Transverse colon (tissue), 4 donors: Measurements from ENCODE around the gene PHACTR3. TPM values are rescaled to one million over a fixed set of nuclear protein-coding genes. Genes with fewer than 3 reads are reported as not detected.

Experiments used
- DNase-seq: peaks from one replicate; pipeline ENCODE4 v3.0.0-alpha.2; 2019
- H3K27ac ChIP-seq, 4 donors: fragments of 200-600 bp; sonication (generic); 2 replicates each; pipeline ENCODE4 v1.5.1; 2016 to 2018; ENCODE audit warnings: inconsistent platforms in 4 of 4
- H3K27me3 ChIP-seq: fragments of 200-600 bp; sonication (generic); 2 replicates; pipeline ENCODE4 v1.5.1; 2017; ENCODE audit warnings: inconsistent platforms
- H3K36me3 ChIP-seq, 4 donors: fragments of 200-600 bp; sonication (generic); 2 replicates each; pipeline ENCODE4 v1.5.1; 2017 to 2019; ENCODE audit warnings: inconsistent platforms in 4 of 4
- H3K4me1 ChIP-seq, 4 donors: fragments of 200-600 bp; sonication (generic); 2 replicates each; pipeline ENCODE4 v1.5.1; 2017 to 2020; ENCODE audit warnings: inconsistent platforms in 4 of 4
- H3K4me3 ChIP-seq, 4 donors: fragments of 200-600 bp; sonication (generic); 1 replicate in 1 of 4; 2 replicates in 3 of 4; pipeline versions ENCODE4 v1.5.1 to v1.6.1; 2017 to 2019; ENCODE audit warnings: inconsistent platforms in 4 of 4
- H3K9me3 ChIP-seq, 2 donors: fragments of 200-600 bp; sonication (generic); 2 replicates each; pipeline ENCODE4 v1.5.1; 2017 to 2019; ENCODE audit warnings: inconsistent platforms in 2 of 2
- EP300 ChIP-seq: sonication (generic); formaldehyde crosslinking; IDR thresholded peaks from one replicate; pipeline ENCODE4 v1.6.1; 2017; ENCODE audit warnings: antibody characterized with exemption, low read depth
- POLR2A ChIP-seq: fragments of 450-650 bp; IDR thresholded peaks from one replicate; pipeline ENCODE4 v1.6.1; 2016; ENCODE audit warnings: antibody characterized with exemption, mild to moderate bottlenecking, moderate library complexity
- POLR2AphosphoS5 ChIP-seq, 3 donors: sonication (generic); formaldehyde crosslinking; IDR thresholded peaks; one replicate each; pipeline ENCODE4 v1.6.1; 2016; ENCODE audit warnings: antibody characterized with exemption in 3 of 3
- WGBS, 2 donors: methylation state at CpG; one replicate each; pipeline ENCODE4 v1.1.5; 2018; ENCODE audit warnings: low coverage in 1 of 2; 5-methylcytosine and 5-hydroxymethylcytosine counted together
- in situ Hi-C, 4 donors: fragments of 200-750 bp; cut with MboI; loops; one replicate each; pipeline versions ENCODE4 v1.15.0 to v1.15.1; 2017; ENCODE audit warnings: low sequenced_read_pairs in 3 of 4, low pct_ligation_motif_present in 1 of 4, low pct_unique_long_range_greater_than_20kb in 1 of 4
- intact Hi-C: fragments of 100-400 bp; cut with DNase I; formaldehyde crosslinking; loops from one replicate; pipeline ENCODE4 v1.15.1; 2023; ENCODE audit warnings: low total_unique reads
- total RNA-seq, 4 donors: library from RNA; depleted of rRNA; stranded (reverse); fragments of >200 nt; gene quantifications; one replicate each; pipeline ENCODE4 v1.1.0, GENCODE V29; 2016
- TF ChIP-seq, protein P1 (sequence below), 5 experiments: fragments of 200-600 bp in 3 of 5; fragments of 450-650 bp in 2 of 5; sonication (generic) in 3 of 5; IDR thresholded peaks; 1 replicate in 2 of 5; 2 replicates in 3 of 5; pipeline ENCODE4 v1.5.1; 2016 to 2017; ENCODE audit warnings: antibody characterized with exemption in 5 of 5, inconsistent platforms in 3 of 5, mild to moderate bottlenecking in 2 of 5, moderate library complexity in 1 of 5

Gene PHACTR3
- total RNA-seq, 4 donors from 2014 or later, result 1.6 to 7.1 (median 5.6) TPM

GRCh38 chr20:59628171-59628570 is 23.8 kb downstream of the PHACTR3 start:
- 83% methylated on average over 15 of the region's 15 CpGs; no CpG with 5 or more reads in 1 of the 2 donors for WGBS, 2 donors
- in situ Hi-C loops (no loop called here), intact Hi-C loops (loop anchor here (1.0 kb wide), 1 partner anchor 48 kb away; no protein-coding TSS in a partner anchor)
- Histone ChIP-seq H3K9me3 (no peaks in the 10 kb centered on the region), H3K36me3 (no peaks in the 10 kb centered on the region), H3K4me1 (no peaks in the 10 kb centered on the region), H3K27ac (no peak overlapping the region), H3K4me3 (no peak overlapping the region), H3K27me3 (peaks cover 3% of the 10 kb centered on the region)
- TF ChIP-seq EP300, result no peak
- TF ChIP-seq POLR2AphosphoS5 (IDR thresholded peaks at IDR 0.05), result no peak
- TF ChIP-seq POLR2A, result no peak
- TF ChIP-seq, protein P1, sequence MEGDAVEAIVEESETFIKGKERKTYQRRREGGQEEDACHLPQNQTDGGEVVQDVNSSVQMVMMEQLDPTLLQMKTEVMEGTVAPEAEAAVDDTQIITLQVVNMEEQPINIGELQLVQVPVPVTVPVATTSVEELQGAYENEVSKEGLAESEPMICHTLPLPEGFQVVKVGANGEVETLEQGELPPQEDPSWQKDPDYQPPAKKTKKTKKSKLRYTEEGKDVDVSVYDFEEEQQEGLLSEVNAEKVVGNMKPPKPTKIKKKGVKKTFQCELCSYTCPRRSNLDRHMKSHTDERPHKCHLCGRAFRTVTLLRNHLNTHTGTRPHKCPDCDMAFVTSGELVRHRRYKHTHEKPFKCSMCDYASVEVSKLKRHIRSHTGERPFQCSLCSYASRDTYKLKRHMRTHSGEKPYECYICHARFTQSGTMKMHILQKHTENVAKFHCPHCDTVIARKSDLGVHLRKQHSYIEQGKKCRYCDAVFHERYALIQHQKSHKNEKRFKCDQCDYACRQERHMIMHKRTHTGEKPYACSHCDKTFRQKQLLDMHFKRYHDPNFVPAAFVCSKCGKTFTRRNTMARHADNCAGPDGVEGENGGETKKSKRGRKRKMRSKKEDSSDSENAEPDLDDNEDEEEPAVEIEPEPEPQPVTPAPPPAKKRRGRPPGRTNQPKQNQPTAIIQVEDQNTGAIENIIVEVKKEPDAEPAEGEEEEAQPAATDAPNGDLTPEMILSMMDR (IDR thresholded peaks at IDR 0.05), result no peak
- no peak for DNase-seq

GRCh38 chr20:59629141-59630045 is 25.1 kb downstream of the PHACTR3 start:
- whole genome bisulfite sequencing, 2 donors, result 82 to 84% methylated on average over 6 to 14 of the region's 16 CpGs
- Histone ChIP-seq H3K27ac (no peak overlapping the region), H3K27me3 (peaks cover 3% of the 10 kb centered on the region), H3K4me3 (no peak overlapping the region), H3K4me1 (no peaks in the 10 kb centered on the region), H3K9me3 (no peaks in the 10 kb centered on the region), H3K36me3 (no peaks in the 10 kb centered on the region)
- intact Hi-C loops, result no loop called here
- no peak for DNase-seq
- in situ Hi-C loops, result no loop called here
- TF ChIP-seq POLR2AphosphoS5 (IDR thresholded peaks at IDR 0.05), result no peak
- no peak for TF ChIP-seq EP300
- TF ChIP-seq POLR2A, result no peak
- TF ChIP-seq, protein P1 (IDR thresholded peaks at IDR 0.05), result no peak

GRCh38 chr20:59630526-59630925 is 26.2 kb downstream of the PHACTR3 start:
- no peak overlapping the region for H3K27ac ChIP-seq
- H3K4me3 ChIP-seq, result no peak overlapping the region
- no peaks in the 10 kb centered on the region for H3K9me3 ChIP-seq
- 52 to 73% methylated on average over 5 to 8 of the region's 8 CpGs for WGBS, 2 donors
- H3K4me1 ChIP-seq, result no peaks in the 10 kb centered on the region
- no peaks in the 10 kb centered on the region for H3K36me3 ChIP-seq
- intact Hi-C loops, result no loop called here
- TF ChIP-seq EP300 (no peak), POLR2A (no peak), POLR2AphosphoS5 (IDR thresholded peaks at IDR 0.05) (no peak)
- TF ChIP-seq, protein P1 (IDR thresholded peaks at IDR 0.05), result no peak
- peaks cover 3% of the 10 kb centered on the region for H3K27me3 ChIP-seq
- in situ Hi-C loops, result no loop called here
- DNase-seq, result no peak

- WGBS, 2 donors, result 84% methylated on average over 14 of the region's 14 CpGs; no CpG with 5 or more reads in 1 of the 2 donors
- H3K27ac ChIP-seq, result no peak overlapping the region
- intact Hi-C loops, result no loop called here
- H3K4me1 ChIP-seq, result no peaks in the 10 kb centered on the region
- TF ChIP-seq POLR2A (no peak), EP300 (no peak)
- H3K27me3 ChIP-seq, result peaks cover 6% of the 10 kb centered on the region
- H3K4me3 ChIP-seq, result no peak overlapping the region
- H3K9me3 ChIP-seq, result no peaks in the 10 kb centered on the region
- in situ Hi-C loops, result no loop called here
- DNase-seq, result no peak
- no peaks in the 10 kb centered on the region for H3K36me3 ChIP-seq
These were observed 27.6 kb downstream of the PHACTR3 start for GRCh38 chr20:59631751-59632540.
